GM12864 (cell line): ENCODE measurements around the gene FOSL2.

Source experiments
- DNase-seq: peaks from one replicate; pipeline ENCODE4 v3.0.0-alpha.2; 2011; ENCODE audit warnings: low read depth
- H3K4me3 ChIP-seq: 2 replicates; pipeline ENCODE4 v1.5.1; 2011; ENCODE audit warnings: mild to moderate bottlenecking, low read depth, low read length, control low read depth
- CTCF ChIP-seq: IDR thresholded peaks from 2 replicates; pipeline ENCODE4 v1.5.1; 2011; ENCODE audit warnings: low read depth, mild to moderate bottlenecking, moderate library complexity, low read length, control low read depth, inconsistent platforms; ENCODE audit errors: missing control alignments

The FOSL2 gene

GRCh38 chr2:28351621-28352020 lies 41.0 kb upstream of the FOSL2 start:
- no peak for DNase-seq
- TF ChIP-seq CTCF: no peak
- no peak overlapping the region for H3K4me3 ChIP-seq

GRCh38 chr2:28352104-28352503 lies 40.6 kb upstream of the FOSL2 start:
- DNase-seq: no peak
- H3K4me3 ChIP-seq: no peak overlapping the region
- TF ChIP-seq CTCF: no peak

- no peak for DNase-seq
- no peak for TF ChIP-seq CTCF
Observed at GRCh38 chr2:28352610-28353195, 40.0 kb upstream of the FOSL2 start.

GRCh38 chr2:28354920-28355520 lies 37.6 kb upstream of the FOSL2 start:
- H3K4me3 ChIP-seq: no peak overlapping the region
- no peak for TF ChIP-seq CTCF
- no peak for DNase-seq

More at GRCh38 chr2:28352610-28353195, 40.0 kb upstream of the FOSL2 start:
- no peak overlapping the region for H3K4me3 ChIP-seq

GRCh38 chr2:28355521-28356094 lies 37.0 kb upstream of the FOSL2 start:
- no peak for DNase-seq
- no peak for TF ChIP-seq CTCF

GRCh38 chr2:28356095-28356911 lies 36.4 kb upstream of the FOSL2 start:
- TF ChIP-seq CTCF: no peak
- DNase-seq: no peak
- H3K4me3 ChIP-seq: no peak overlapping the region

More at GRCh38 chr2:28355521-28356094, 37.0 kb upstream of the FOSL2 start:
- no peak overlapping the region for H3K4me3 ChIP-seq
